Astrocyte of the cerebellum (primary cell): ENCODE data around the gene ACOX3.

Experiments
- DNase-seq: peaks from one replicate; pipeline ENCODE4 v3.0.0-alpha.2; 2011; ENCODE audit warnings: low read depth
- H3K4me3 ChIP-seq: 2 replicates; pipeline ENCODE4 v1.5.1; 2011; ENCODE audit warnings: mild to moderate bottlenecking, low read depth, low read length, moderate library complexity
- in situ Hi-C: cut with HindIII; loops from 2 replicates; pipeline ENCODE4 v1.10.0; 2017; ENCODE audit warnings: low sequenced_read_pairs
- TF ChIP-seq, protein P1 (sequence below): IDR thresholded peaks from 2 replicates; pipeline ENCODE4 v1.5.1; 2012; ENCODE audit warnings: low read length, low read depth, moderate library complexity, mild to moderate bottlenecking; ENCODE audit errors: missing control alignments

Gene ACOX3

GRCh38 chr4:8477676-8478075 lies 37.2 kb upstream of the ACOX3 start:
- in situ Hi-C loops, result no loop called here
- H3K4me3 ChIP-seq, result no peak overlapping the region
- TF ChIP-seq, protein P1, sequence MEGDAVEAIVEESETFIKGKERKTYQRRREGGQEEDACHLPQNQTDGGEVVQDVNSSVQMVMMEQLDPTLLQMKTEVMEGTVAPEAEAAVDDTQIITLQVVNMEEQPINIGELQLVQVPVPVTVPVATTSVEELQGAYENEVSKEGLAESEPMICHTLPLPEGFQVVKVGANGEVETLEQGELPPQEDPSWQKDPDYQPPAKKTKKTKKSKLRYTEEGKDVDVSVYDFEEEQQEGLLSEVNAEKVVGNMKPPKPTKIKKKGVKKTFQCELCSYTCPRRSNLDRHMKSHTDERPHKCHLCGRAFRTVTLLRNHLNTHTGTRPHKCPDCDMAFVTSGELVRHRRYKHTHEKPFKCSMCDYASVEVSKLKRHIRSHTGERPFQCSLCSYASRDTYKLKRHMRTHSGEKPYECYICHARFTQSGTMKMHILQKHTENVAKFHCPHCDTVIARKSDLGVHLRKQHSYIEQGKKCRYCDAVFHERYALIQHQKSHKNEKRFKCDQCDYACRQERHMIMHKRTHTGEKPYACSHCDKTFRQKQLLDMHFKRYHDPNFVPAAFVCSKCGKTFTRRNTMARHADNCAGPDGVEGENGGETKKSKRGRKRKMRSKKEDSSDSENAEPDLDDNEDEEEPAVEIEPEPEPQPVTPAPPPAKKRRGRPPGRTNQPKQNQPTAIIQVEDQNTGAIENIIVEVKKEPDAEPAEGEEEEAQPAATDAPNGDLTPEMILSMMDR, result no peak
- no peak for DNase-seq

- no peak overlapping the region for H3K4me3 ChIP-seq
- DNase-seq, result no peak
- TF ChIP-seq, protein P1, result no peak
- in situ Hi-C loops, result no loop called here
These were observed 36.6 kb upstream of the ACOX3 start for GRCh38 chr4:8477095-8477635.

DNA sequence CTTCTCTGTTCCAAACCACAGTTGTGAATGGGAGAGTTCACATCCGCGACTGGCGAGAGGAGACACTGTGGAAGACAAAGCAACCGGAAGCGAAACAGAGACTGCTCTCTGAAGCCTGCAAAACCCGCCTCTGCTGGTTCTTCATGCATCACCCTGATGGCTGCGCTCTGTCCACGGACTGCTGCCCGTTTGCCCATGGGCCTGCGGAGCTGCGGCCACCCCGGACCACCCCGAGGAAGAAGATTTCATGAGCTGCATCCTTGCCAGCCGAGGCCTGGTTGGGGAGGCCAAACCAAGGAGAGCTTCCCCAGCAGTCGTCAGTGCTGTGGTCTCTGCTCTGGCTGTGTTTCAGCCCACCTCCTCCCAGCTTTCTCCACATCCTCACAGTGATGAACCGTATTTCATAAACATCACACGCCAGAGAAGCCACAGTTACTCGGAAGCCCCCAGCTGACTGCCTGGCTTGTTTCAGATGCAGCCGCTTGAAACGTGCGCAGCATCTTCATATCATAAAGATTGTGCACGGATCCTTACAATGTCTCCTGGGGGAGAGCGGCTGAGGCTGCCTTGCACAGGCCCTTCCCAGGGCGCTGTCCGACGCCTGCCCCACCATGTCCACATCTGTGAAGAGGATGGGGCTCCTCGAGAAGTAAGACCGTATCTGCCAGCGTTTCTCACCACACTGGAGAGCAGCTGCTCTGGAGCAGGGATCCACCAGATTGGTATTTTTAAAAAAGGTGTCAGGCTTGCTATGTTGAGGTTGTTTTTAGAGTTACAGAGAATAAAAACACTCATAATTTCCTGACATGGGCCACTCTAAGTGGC lies 35.4 kb upstream of the ACOX3 start:
- TF ChIP-seq, protein P1, result no peak
- in situ Hi-C loops, result no loop called here
- H3K4me3 ChIP-seq, result no peak overlapping the region
- no peak for DNase-seq

GRCh38 chr4:8474856-8475255 lies 34.3 kb upstream of the ACOX3 start:
- H3K4me3 ChIP-seq, result no peak overlapping the region
- in situ Hi-C loops, result no loop called here
- no peak for DNase-seq
- TF ChIP-seq, protein P1, result no peak

- no peak overlapping the region for H3K4me3 ChIP-seq
- no peak for DNase-seq
- in situ Hi-C loops, result no loop called here
- TF ChIP-seq, protein P1, result no peak
These were observed 33.5 kb upstream of the ACOX3 start for GRCh38 chr4:8473920-8474590.

DNA sequence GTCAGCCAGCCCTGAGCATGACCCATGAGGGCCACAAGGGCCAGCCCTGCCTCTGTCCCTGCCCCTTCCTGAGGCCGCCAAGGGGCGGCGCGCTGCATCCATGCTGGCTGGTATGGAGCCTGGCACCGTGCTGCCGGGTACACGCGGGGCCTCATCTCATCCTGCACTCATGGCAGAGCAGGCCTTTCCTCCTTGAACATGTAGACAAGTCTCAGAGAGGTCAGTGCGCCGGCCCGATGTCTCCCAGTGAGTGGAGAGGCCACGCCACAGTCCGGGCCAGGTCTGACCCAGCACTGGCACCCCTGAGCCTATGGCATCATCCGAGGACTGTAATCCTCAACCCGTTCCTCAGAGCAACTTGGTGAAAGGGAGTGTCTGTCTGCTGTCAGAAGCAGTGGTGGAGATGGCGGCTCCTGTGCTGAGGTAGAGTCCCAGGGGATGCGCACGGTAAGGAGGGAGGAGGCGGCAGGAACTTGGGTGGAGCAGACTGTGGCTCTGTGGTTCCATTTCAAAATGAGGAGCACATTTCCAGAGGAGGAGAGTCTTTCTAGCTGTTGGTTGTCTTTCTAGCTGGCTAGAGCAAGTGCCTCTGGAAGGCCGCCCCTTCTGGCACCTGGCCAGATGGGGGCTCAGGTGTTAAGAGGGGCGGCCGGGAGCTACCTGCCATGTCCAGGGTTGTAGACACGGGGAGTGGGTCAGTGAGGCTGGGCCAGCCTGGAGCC lies 32.8 kb upstream of the ACOX3 start:
- DNase-seq, result no peak
- H3K4me3 ChIP-seq, result no peak overlapping the region
- in situ Hi-C loops, result no loop called here
- TF ChIP-seq, protein P1, result peak; percentile 3
